Prostate gland (tissue), 2 donors: ENCODE measurements around the gene NCOA6.

Experiments
- CTCF ChIP-seq, 4 experiments: fragments of 200-600 bp in 2 of 4; fragments of 450-650 bp in 2 of 4; sonication (generic) in 2 of 4; IDR thresholded peaks; 1 replicate in 3 of 4; 2 replicates in 1 of 4; pipeline ENCODE4 v1.5.1; 2016 to 2019; ENCODE audit warnings: antibody characterized with exemption in 4 of 4, mild to moderate bottlenecking in 2 of 4, moderate library complexity in 2 of 4
- POLR2AphosphoS5 ChIP-seq: sonication (generic); formaldehyde crosslinking; IDR thresholded peaks from one replicate; pipeline ENCODE4 v1.6.1; 2017; ENCODE audit warnings: antibody characterized with exemption

GRCh38 chr20:34820805-34821578 is 4.5 kb downstream of the NCOA6 start:
- no peak for TF ChIP-seq CTCF (IDR thresholded peaks at IDR 0.05)
- TF ChIP-seq POLR2AphosphoS5, result no peak
